Superior temporal gyrus (tissue), 1 donor: ENCODE results near the gene CTDSPL2.

Experiments
- DNase-seq: peaks from one replicate; pipeline ENCODE4 v3.0.0-alpha.2; 2016; ENCODE audit errors: extremely low spot score

CTDSPL2 gene

GRCh38 chr15:44485880-44486279 lies 58.5 kb downstream of the CTDSPL2 start:
- DNase-seq: no peak

GRCh38 chr15:44489464-44489863 lies 62.0 kb downstream of the CTDSPL2 start:
- DNase-seq: no peak

- DNase-seq: no peak
Measured at GRCh38 chr15:44490622-44491021, 63.2 kb downstream of the CTDSPL2 start.

- no peak for DNase-seq
Measured at GRCh38 chr15:44492040-44492439, 64.6 kb downstream of the CTDSPL2 start.

- DNase-seq: no peak
Measured at GRCh38 chr15:44492672-44493071, 65.2 kb downstream of the CTDSPL2 start.

GRCh38 chr15:44495562-44495961 lies 68.1 kb downstream of the CTDSPL2 start:
- no peak for DNase-seq

GRCh38 chr15:44500555-44500954 lies 73.1 kb downstream of the CTDSPL2 start:
- no peak for DNase-seq

- DNase-seq: peak; percentile 78
Measured at GRCh38 chr15:44501768-44502366, 74.4 kb downstream of the CTDSPL2 start.

- peak; percentile 6 for DNase-seq
Measured at GRCh38 chr15:44516436-44516835, 89.0 kb downstream of the CTDSPL2 start.

GRCh38 chr15:44519537-44519936 lies 92.1 kb downstream of the CTDSPL2 start:
- DNase-seq: no peak

- peak; percentile 33 for DNase-seq
Measured at GRCh38 chr15:44525018-44525417, 97.6 kb downstream of the CTDSPL2 start.

- peak; percentile 53 for DNase-seq
Measured at GRCh38 chr15:44527241-44527640, 99.8 kb downstream of the CTDSPL2 start.

- peak; percentile 13 for DNase-seq
Measured at GRCh38 chr15:44529864-44530604, 102.6 kb downstream of the CTDSPL2 start.

GRCh38 chr15:44530653-44531052 lies 103.2 kb downstream of the CTDSPL2 start:
- DNase-seq: no peak

GRCh38 chr15:44532275-44532674 lies 104.8 kb downstream of the CTDSPL2 start:
- peak; percentile 3 for DNase-seq

- DNase-seq: peak; percentile 2
Measured at GRCh38 chr15:44532689-44533088, 105.3 kb downstream of the CTDSPL2 start.

GRCh38 chr15:44535092-44535491 lies 107.7 kb downstream of the CTDSPL2 start:
- DNase-seq: peak; percentile 2

- DNase-seq: peak; percentile 63
Measured at GRCh38 chr15:44535523-44536301, 108.3 kb downstream of the CTDSPL2 start.

GRCh38 chr15:44536302-44536961 lies 109.0 kb downstream of the CTDSPL2 start:
- peak; percentile 86 for DNase-seq

GRCh38 chr15:44536962-44537734 lies 109.7 kb downstream of the CTDSPL2 start, which contains the start of gene EIF3J:
Gene EIF3J, plus strand, starts transcription at chr15:44537147. Its CDS starts 48 bp downstream, at chr15:44537195.
- peak; percentile 94 for DNase-seq

GRCh38 chr15:44537735-44538240 lies 110.4 kb downstream of the CTDSPL2 start:
- peak; percentile 21 for DNase-seq
